HUES6 (cell line): ENCODE results near the gene KLHL41.
"Not testable (repeated sequence)": the region's sequence is repeated elsewhere in the genome, so short reads cannot be mapped to it uniquely, and the experiment has no call there.

Experiments used
- H3K27ac ChIP-seq: 2 replicates; pipeline ENCODE4 v1.7.0; 2013; ENCODE audit warnings: low read depth, mild to moderate bottlenecking, low read length, inconsistent platforms
- H3K27me3 ChIP-seq: 2 replicates; pipeline ENCODE4 v1.6.1; 2013; ENCODE audit warnings: low read length; ENCODE audit not compliant: control insufficient read depth, insufficient read depth
- H3K36me3 ChIP-seq: 2 replicates; pipeline ENCODE4 v1.6.1; 2013; ENCODE audit warnings: low read length; ENCODE audit not compliant: control insufficient read depth, insufficient read depth
- H3K4me1 ChIP-seq: 2 replicates; pipeline ENCODE4 v1.6.1; 2013; ENCODE audit warnings: low read length; ENCODE audit not compliant: control insufficient read depth, insufficient read depth
- H3K4me3 ChIP-seq: 2 replicates; pipeline ENCODE4 v1.5.1; 2013; ENCODE audit warnings: low read depth, low read length
- H3K9ac ChIP-seq: one replicate; pipeline ENCODE4 v1.6.1; 2013; ENCODE audit warnings: mild to moderate bottlenecking, low read length
- H3K9me3 ChIP-seq: 2 replicates; pipeline ENCODE4 v1.6.1; 2013; ENCODE audit warnings: low read depth, low read length; ENCODE audit not compliant: control insufficient read depth, insufficient read depth

KLHL41 gene

DNA sequence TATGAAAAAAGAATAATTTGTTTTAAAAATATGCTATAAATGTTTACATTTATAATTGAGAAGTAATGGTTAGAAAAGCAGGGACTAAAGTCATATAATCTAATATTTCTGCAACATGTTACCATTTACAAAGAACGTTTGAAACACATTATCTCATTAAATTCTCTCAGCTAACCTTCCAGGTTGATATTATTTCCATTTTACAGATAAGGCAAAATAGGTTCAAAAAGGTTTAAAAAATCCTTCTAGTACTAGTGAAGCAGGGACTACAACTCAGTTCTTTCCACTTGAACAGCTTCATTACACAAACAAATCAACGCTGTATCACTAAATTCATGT is 63.3 kb downstream of the KLHL41 start:
- Histone ChIP-seq H3K4me1 (0 out of 2 replicates have a peak, but pooled peaks cover 5% of the 10 kb centered on the region), H3K9me3 (peaks cover 3% of the 10 kb centered on the region; the same call in 1 of the 2 replicates), H3K4me3 (peak overlapping the region; percentile 88), H3K9ac (peak overlapping the region; percentile 83), H3K27me3 (no peaks in the 10 kb centered on the region), H3K27ac (peak overlapping the region; percentile 73), H3K36me3 (no peaks in the 10 kb centered on the region; the same call in none of the 2 replicates)

DNA sequence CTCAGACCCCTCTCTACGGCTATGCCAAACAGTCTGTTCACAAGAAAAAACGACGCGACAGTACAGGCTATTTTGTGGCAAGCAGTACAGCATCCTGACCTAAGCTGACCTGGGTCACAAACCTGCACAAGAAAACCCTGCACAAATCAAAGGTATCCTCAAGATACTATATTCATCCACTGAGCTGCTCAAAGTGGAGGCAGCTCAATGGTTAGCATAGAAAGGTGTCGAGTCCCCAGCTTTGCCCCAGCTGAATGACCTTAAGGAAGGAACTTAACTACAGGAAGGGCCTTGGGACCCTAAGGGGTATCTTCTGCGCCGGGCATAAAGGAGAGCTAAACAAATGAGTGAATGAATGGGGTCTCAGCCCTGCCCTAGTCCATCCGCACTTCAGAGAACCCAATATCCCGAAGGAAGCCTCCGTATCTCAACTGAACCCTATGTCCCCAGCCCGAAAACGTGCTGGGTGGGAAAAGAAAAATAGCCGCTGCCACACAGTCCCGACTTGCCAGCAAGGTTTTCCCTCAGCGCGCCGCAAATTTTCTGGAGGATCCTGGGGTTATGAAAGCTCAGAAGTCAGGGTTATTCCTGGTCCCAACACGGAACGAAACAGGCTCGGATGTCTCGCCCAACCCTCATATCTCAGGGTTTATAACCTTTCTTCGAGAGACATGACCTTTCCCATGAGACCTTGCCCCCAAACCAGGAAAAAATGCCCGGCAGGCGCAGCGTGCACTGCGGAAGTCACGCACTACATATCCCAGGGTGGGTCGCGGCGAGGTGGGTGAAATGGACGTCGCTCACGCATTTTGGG is 63.9 kb downstream of the KLHL41 start, which contains the start of gene FASTKD1:
FASTKD1 (minus strand) TSS at position 706 of the 814 bp plus-strand sequence. CDS start 1,836 bp downstream, outside the sequence.
- no peaks in the 10 kb centered on the region for H3K27me3 ChIP-seq
- H3K9ac ChIP-seq = peak within 1 kb of the TSS; percentile 83
- peak within 1 kb of the TSS; percentile 88 for H3K4me3 ChIP-seq
- 0 out of 2 replicates have a peak, but pooled peaks cover 5% of the 10 kb centered on the region for H3K4me1 ChIP-seq
- peaks cover 3% of the 10 kb centered on the region; the same call in 1 of the 2 replicates for H3K9me3 ChIP-seq
- no peaks in the 10 kb centered on the region; the same call in none of the 2 replicates for H3K36me3 ChIP-seq
- peak within 1 kb of the TSS; percentile 73 for H3K27ac ChIP-seq

DNA sequence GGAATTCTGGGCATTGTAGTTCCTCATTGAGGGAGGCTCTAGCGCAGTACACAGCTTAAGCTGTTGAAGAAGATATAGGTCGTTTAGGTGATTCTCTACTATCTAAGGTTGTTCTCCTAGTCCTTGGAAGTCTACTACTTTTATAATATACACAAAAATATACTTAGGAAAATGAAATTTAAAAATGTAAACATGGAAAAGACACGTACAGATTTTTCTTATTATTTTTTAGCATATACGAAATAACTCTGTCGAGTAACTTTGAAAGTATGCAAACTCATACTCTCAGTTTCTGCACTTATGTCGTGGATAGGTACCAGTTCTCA is 64.4 kb downstream of the KLHL41 start:
- Histone ChIP-seq H3K36me3 (no peaks in the 10 kb centered on the region; the same call in none of the 2 replicates), H3K4me3 (no peak overlapping the region; the same call in 1 of the 2 replicates), H3K4me1 (0 out of 2 replicates have a peak, but pooled peaks cover 5% of the 10 kb centered on the region), H3K9ac (no peak overlapping the region), H3K27me3 (peaks cover under 1% of the 10 kb centered on the region; the same call in 1 of the 2 replicates), H3K9me3 (peaks cover 3% of the 10 kb centered on the region; the same call in 1 of the 2 replicates), H3K27ac (no peak overlapping the region)

DNA sequence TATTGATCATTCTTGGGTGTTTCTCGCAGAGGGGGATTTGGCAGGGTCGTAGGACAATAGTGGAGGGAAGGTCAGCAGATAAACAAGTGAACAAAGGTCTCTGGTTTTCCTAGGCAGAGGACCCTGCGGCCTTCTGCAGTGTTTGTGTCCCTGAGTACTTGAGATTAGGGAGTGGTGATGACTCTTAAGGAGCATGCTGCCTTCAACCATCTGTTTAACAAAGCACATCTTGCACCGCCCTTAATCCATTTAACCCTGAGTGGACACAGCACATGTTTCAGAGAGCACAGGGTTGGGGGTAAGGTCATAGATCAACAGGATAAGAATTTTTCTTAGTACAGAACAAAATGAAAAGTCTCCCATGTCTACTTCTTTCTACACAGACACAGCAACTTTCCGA is 65.0 kb downstream of the KLHL41 start:
- not testable (repeated sequence) for H3K27ac ChIP-seq, H3K27me3 ChIP-seq, H3K4me3 ChIP-seq

DNA sequence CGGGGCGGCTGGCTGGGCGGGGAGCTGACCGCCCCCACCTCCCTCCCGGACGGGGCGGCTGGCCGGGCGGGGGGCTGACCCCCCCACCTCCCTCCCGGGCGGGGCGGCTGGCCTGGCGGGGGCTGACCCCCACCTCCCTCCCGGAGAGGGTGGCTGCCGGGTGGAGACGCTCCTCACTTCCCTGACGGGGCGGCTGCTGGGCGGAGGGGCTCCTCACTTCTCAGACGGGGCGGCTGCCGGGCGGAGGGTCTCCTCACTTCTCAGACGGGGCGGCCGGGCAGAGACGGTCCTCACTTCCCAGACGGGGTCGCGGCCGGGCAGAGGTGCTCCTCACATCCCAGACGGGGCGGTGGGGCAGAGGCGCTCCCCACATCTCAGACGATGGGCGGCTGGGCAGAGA is 65.8 kb downstream of the KLHL41 start:
- not testable (repeated sequence) for H3K4me1 ChIP-seq, H3K4me3 ChIP-seq, H3K27ac ChIP-seq, H3K9me3 ChIP-seq, H3K36me3 ChIP-seq, H3K27me3 ChIP-seq, H3K9ac ChIP-seq

More for the DNA sequence above, 65.0 kb downstream of the KLHL41 start:
- not testable (repeated sequence) for H3K36me3 ChIP-seq, H3K4me1 ChIP-seq, H3K9me3 ChIP-seq, H3K9ac ChIP-seq
